Measurements from ENCODE around the gene CARD6. TPM values are rescaled to one million over a fixed set of nuclear protein-coding genes. Genes with fewer than 3 reads are reported as not detected.

The CARD6 gene
- total RNA-seq, 1 experiment from 2014 or later = not detected

Other genes starting within 250 kb of the CARD6 start
- gene PTGER4, start 161.5 kb upstream of the CARD6 start, total RNA-seq (2014; rRNA removed; shearing (Covaris generic)) = 0.37 TPM in 1 of 2 replicates, not detected in the other
- 13.5 and 18.5 TPM in 2 replicates for gene TTC33, start 85.4 kb upstream of the CARD6 start, total RNA-seq (2014; rRNA removed; shearing (Covaris generic))
- 33.1 and 74.8 TPM in 2 replicates for gene PRKAA1, start 43.0 kb upstream of the CARD6 start, total RNA-seq (2014; rRNA removed; shearing (Covaris generic))
- 299 and 585 TPM in 2 replicates for gene RPL37, start 6.1 kb upstream of the CARD6 start, total RNA-seq (2014; rRNA removed; shearing (Covaris generic))
- not detected in 2 replicates for gene C7, start 68.1 kb downstream of the CARD6 start, total RNA-seq (2014; rRNA removed; shearing (Covaris generic))
- gene MROH2B, start 230.0 kb downstream of the CARD6 start, total RNA-seq (2014; rRNA removed; shearing (Covaris generic)) = not detected in 2 replicates